GM23338 (cell line): ENCODE results near the gene MFAP4.

Experiments used
- CREB1 ChIP-seq: fragments of 250-450 bp; sonication (Bioruptor Pico); IDR thresholded peaks from 2 replicates; pipeline ENCODE4 v1.5.0; 2020; ENCODE audit warnings: low read depth, mild to moderate bottlenecking, moderate library complexity
- CTCF ChIP-seq, 2 experiments: fragments of 200-600 bp in 1 of 2; sonication (generic) in 1 of 2; conservative IDR thresholded peaks; 2 replicates each; pipeline versions ENCODE4 v1.5.1 to v1.6.1; 2016 to 2017; ENCODE audit warnings: antibody characterized with exemption in 2 of 2, low read depth in 2 of 2, mild to moderate bottlenecking in 2 of 2, moderate library complexity in 1 of 2
- ETS1 ChIP-seq: IDR thresholded peaks from 2 replicates; pipeline ENCODE4 v1.6.1; 2016; ENCODE audit warnings: antibody characterized with exemption
- EZH2 ChIP-seq: fragments of 200-600 bp; sonication (generic); IDR thresholded peaks from one replicate; pipeline ENCODE4 v1.8.0; 2017; ENCODE audit warnings: antibody characterized with exemption, mild to moderate bottlenecking, low read depth; ENCODE audit not compliant: unreplicated experiment
- EZH2phosphoT487 ChIP-seq: fragments of 200-600 bp; sonication (generic); IDR thresholded peaks from one replicate; pipeline ENCODE4 v1.8.1; 2018; ENCODE audit warnings: antibody characterized with exemption; ENCODE audit not compliant: unreplicated experiment
- JUNB ChIP-seq: IDR thresholded peaks from one replicate; pipeline ENCODE4 v1.6.1; 2016; ENCODE audit warnings: antibody characterized with exemption; ENCODE audit not compliant: unreplicated experiment
- POLR2AphosphoS5 ChIP-seq: IDR thresholded peaks from 2 replicates; pipeline ENCODE4 v1.6.1; 2016; ENCODE audit warnings: antibody characterized with exemption, low read depth
- REST ChIP-seq: IDR thresholded peaks from one replicate; pipeline ENCODE4 v1.6.1; 2018; ENCODE audit warnings: antibody characterized with exemption; ENCODE audit not compliant: unreplicated experiment
- ZNF331 ChIP-seq: fragments of 250-450 bp; sonication (Bioruptor Pico); IDR thresholded peaks from 2 replicates; pipeline ENCODE4 v1.5.0; 2020; ENCODE audit warnings: low read depth, mild to moderate bottlenecking, moderate library complexity

GRCh38 chr17:19403021-19403420, 16.0 kb upstream of the MFAP4 start:
- no peak for TF ChIP-seq REST
- TF ChIP-seq CTCF (conservative IDR thresholded peaks at IDR 0.05; ENCODE audit: low read depth in 2 of 2) = no peak
- no peak for TF ChIP-seq EZH2
- no peak for TF ChIP-seq EZH2phosphoT487
- no peak for TF ChIP-seq POLR2AphosphoS5
- no peak for TF ChIP-seq ETS1
- TF ChIP-seq CREB1 (CRISPR knock-in tag) = no peak
- TF ChIP-seq ZNF331 (CRISPR knock-in tag) = no peak
- TF ChIP-seq JUNB = no peak
